Uterus (tissue), 4 donors: ENCODE measurements around the gene TMEM161B. TPM values are rescaled to one million over a fixed set of nuclear protein-coding genes. Genes with fewer than 3 reads are reported as not detected.

ENCODE experiments used
- DNase-seq, 2 donors: peaks; one replicate each; pipeline ENCODE4 v3.0.0-alpha.2; 2019 to 2020
- H3K27ac ChIP-seq, 2 donors: fragments of 200-600 bp; sonication (generic); 1 replicate in 1 of 2; 2 replicates in 1 of 2; pipeline ENCODE4 v1.5.1; 2016 to 2018
- H3K27me3 ChIP-seq, 2 donors: fragments of 200-600 bp; sonication (generic); one replicate each; pipeline ENCODE4 v1.5.1; 2018 to 2019; ENCODE audit warnings: control low read depth in 1 of 2
- H3K36me3 ChIP-seq, 2 donors: fragments of 200-600 bp; sonication (generic); one replicate each; pipeline ENCODE4 v1.5.1; 2019; ENCODE audit warnings: control low read depth in 1 of 2
- H3K4me1 ChIP-seq, 2 donors: fragments of 200-600 bp; sonication (generic); one replicate each; pipeline ENCODE4 v1.5.1; 2018 to 2019; ENCODE audit warnings: control low read depth in 1 of 2
- H3K4me3 ChIP-seq, 2 donors: fragments of 200-600 bp; sonication (generic); 1 replicate in 1 of 2; 2 replicates in 1 of 2; pipeline ENCODE4 v1.5.1; 2018 to 2019; ENCODE audit warnings: mild to moderate bottlenecking in 1 of 2
- H3K9me3 ChIP-seq, 2 donors: fragments of 200-600 bp; sonication (generic); one replicate each; pipeline ENCODE4 v1.5.1; 2019; ENCODE audit warnings: control low read depth in 1 of 2
- CTCF ChIP-seq, 4 experiments: fragments of 200-600 bp in 2 of 4; fragments of 450-650 bp in 2 of 4; sonication (generic) in 2 of 4; IDR thresholded peaks; one replicate each; pipeline ENCODE4 v1.5.1; 2016 to 2019; ENCODE audit warnings: antibody characterized with exemption in 4 of 4, mild to moderate bottlenecking in 2 of 4, moderate library complexity in 1 of 4
- POLR2A ChIP-seq, 2 donors: fragments of 450-650 bp; IDR thresholded peaks; one replicate each; pipeline ENCODE4 v1.6.1; 2016; ENCODE audit warnings: antibody characterized with exemption in 2 of 2, mild to moderate bottlenecking in 1 of 2, moderate library complexity in 1 of 2
- intact Hi-C: fragments of 100-400 bp; cut with DNase I; formaldehyde crosslinking; loops from one replicate; pipeline ENCODE4 v1.15.1; 2023; ENCODE audit warnings: low total_unique reads
- total RNA-seq, 4 donors: library from RNA; depleted of rRNA in 3 of 4; stranded (reverse); fragments of >200 nt in 3 of 4; gene quantifications; one replicate each; pipeline versions ENCODE4 v1.1.0 to v1.2.4, GENCODE V29; 2014 to 2023
- donor health status: DM: yes; HTN: yes; CAD: no.

TMEM161B gene
- 10 to 100 TPM; 26.4 to 53.4 (median 42.2) TPM for total RNA-seq

- peak in 1 of 4 experiments; percentile 3 for TF ChIP-seq CTCF (IDR thresholded peaks at IDR 0.05)
- TF ChIP-seq POLR2A (IDR thresholded peaks at IDR 0.05) = peak in 1 of 2 donors; percentile 38
- intact Hi-C loops = no loop called here
- Histone ChIP-seq H3K9me3 (no peaks in the 10 kb centered on the region), H3K27me3 (no peaks in the 10 kb centered on the region), H3K4me1 (no peaks in the 10 kb centered on the region), H3K4me3 (peak within 1 kb of the TSS; percentile 63 to 91), H3K27ac (peak within 1 kb of the TSS; percentile 58 to 67), H3K36me3 (no peaks in the 10 kb centered on the region)
- DNase-seq = peak; percentile 82 to 84
Observed at GRCh38 chr5:88268385-88269184, at the start of gene TMEM161B. Gene TMEM161B, minus strand, starts transcription at chr5:88268845. Its CDS starts 122 bp downstream, at chr5:88268723.

- Histone ChIP-seq H3K4me1 (no peaks in the 10 kb centered on the region), H3K36me3 (no peaks in the 10 kb centered on the region), H3K4me3 (no peak overlapping the region), H3K9me3 (no peaks in the 10 kb centered on the region), H3K27me3 (no peaks in the 10 kb centered on the region), H3K27ac (no peak overlapping the region)
- intact Hi-C loops = no loop called here
- TF ChIP-seq CTCF (IDR thresholded peaks at IDR 0.05) (no peak), POLR2A (IDR thresholded peaks at IDR 0.05) (no peak)
- DNase-seq = no peak
Observed at GRCh38 chr5:88304356-88304755, 35.7 kb upstream of the TMEM161B start.

DNA sequence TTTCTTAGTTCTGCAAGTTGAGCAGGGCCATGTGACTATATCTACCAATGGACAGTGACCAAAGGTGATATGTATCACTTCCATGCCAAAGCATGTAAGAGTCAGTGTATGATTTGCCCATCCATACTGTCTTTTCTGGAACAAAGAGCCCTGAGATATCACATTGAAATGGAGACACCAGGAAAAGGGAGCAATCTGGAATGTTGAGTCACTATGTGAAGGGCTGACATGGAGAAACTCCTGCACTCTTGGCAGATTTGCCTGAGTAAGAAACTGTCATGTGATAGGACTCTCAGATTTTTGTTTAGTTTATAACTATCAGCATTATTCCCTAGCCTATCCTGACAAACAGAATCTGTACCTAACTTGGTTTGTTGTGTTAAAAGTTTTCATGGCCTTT lies 29.8 kb upstream of the TMEM161B start:
- DNase-seq = no peak
- Histone ChIP-seq H3K27me3 (no peaks in the 10 kb centered on the region), H3K4me3 (no peak overlapping the region), H3K36me3 (no peaks in the 10 kb centered on the region), H3K27ac (no peak overlapping the region), H3K9me3 (no peaks in the 10 kb centered on the region), H3K4me1 (no peaks in the 10 kb centered on the region)
- TF ChIP-seq POLR2A (IDR thresholded peaks at IDR 0.05) (no peak), CTCF (IDR thresholded peaks at IDR 0.05) (no peak)
- intact Hi-C loops = no loop called here

DNA sequence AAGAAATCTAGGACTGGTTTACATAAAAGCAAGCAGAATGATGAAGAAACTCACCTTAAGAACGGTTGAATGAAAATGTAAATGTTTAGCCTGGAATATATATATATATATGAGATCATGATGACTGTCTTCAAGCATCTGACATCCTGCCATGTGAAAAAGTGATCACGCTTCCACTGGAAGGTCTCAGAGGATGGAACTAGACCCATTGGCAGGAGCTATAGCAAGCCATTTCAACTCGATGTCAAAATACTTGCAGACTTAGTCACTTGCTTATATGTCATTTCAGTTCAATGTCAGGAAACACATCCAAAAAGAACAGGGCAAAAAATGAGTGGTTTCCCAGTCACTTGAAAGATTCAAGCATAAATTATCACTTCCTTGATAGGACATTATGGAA lies 22.2 kb upstream of the TMEM161B start:
- intact Hi-C loops = no loop called here

More for the DNA sequence above, 22.2 kb upstream of the TMEM161B start:
- no peak overlapping the region for H3K27ac ChIP-seq
- no peak overlapping the region for H3K4me3 ChIP-seq
- H3K27me3 ChIP-seq = no peaks in the 10 kb centered on the region
- H3K36me3 ChIP-seq = no peaks in the 10 kb centered on the region
- no peak for TF ChIP-seq CTCF (IDR thresholded peaks at IDR 0.05)
- no peaks in the 10 kb centered on the region for H3K9me3 ChIP-seq
- DNase-seq = no peak
- no peaks in the 10 kb centered on the region for H3K4me1 ChIP-seq
